T-helper 22 cell (primary cell): ENCODE results near the gene EMC10.

Experiments used
- DNase-seq: peaks from one replicate; pipeline ENCODE4 v3.0.0-alpha.2; 2020; ENCODE audit warnings: low read depth

EMC10 gene

DNA sequence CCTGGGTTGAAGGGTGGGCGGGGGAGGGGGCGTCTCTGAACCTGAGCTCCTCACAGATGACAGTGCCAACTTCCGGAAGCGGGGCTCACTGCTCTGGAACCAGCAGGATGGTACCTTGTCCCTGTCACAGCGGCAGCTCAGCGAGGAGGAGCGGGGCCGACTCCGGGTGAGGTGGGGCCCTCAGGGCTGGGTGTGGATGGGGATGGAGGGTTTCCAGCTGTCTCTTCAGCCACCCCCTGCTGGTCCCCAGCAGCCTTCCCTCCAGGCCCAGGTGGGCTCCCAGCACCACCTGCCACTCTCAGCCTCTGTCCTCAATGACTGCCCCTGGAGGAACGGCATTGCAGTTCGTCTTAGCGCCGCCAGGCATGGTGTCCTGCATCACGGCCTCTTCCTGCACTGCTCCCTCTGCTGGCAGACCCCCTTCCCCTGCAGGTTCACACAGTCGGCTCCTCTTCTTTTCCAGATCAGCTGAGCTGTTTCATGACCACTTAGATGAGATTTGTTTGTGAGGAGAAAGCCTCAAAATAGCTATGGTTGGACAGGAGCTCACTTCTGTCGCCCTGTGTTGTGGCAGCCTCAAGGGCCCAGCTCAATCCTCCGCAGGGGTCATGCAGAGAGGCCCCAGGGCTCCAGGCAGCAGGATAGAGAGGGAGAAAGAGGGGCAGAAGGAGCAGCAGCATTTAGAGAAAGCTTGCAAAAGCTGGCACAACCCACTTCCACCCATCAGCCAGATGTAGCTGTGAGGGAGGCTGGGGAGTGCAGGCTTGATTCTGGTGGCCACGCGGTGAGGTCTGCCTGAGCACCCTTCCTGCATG, 2.8 kb downstream of the EMC10 start:
- DNase-seq, result no peak

DNA sequence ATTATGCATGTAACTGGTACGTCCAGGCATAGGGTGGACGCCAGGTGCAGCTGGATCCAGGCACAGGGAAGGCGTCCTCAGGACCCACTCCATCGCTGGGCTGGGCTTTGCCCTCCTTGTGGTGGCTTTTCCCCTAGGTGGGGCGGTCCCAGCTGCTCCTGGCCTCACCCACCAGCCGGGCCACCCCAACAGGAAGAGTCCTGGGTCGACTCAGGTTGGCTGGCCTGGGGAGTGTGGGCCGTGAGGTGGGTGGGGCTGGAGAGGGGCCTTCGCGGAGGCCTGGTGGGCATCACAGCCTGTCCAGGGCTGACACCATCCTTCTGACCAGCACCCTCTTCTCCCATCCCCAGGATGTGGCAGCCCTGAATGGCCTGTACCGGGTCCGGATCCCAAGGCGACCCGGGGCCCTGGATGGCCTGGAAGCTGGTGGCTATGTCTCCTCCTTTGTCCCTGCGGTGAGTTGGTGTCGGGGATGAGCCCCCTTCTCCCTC, 3.5 kb downstream of the EMC10 start:
- DNase-seq, result no peak

DNA sequence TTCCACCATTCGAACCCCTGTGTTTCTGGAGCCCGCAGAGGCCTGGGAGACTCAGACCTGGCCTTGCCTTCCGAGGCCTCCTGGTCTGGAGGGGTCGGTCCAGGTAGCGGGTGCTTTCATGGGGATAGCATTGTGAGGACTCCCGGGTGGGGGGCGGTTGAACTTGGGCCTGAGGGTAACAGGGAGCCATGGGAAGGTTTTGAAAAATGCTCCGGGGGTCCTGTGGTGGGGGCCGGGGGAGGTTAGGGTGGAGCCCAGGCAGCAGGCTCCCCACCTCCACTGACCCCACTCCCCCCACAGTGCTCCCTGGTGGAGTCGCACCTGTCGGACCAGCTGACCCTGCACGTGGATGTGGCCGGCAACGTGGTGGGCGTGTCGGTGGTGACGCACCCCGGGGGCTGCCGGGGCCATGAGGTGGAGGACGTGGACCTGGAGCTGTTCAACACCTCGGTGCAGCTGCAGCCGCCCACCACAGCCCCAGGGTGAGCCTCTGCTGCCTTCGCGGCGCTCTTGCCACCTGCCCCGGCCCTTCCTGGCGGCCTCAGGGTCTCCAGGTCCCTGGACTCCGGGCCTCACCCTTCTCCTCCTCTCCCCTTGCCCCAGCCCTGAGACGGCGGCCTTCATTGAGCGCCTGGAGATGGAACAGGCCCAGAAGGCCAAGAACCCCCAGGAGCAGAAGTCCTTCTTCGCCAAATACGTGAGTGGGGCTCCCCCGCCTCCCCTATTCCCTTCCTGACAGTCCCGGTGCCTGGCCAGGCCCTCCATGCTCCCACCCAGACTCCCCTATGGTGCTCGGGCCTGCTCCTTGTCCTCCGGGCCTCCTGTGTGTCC, 4.2 kb downstream of the EMC10 start:
- no peak for DNase-seq

DNA sequence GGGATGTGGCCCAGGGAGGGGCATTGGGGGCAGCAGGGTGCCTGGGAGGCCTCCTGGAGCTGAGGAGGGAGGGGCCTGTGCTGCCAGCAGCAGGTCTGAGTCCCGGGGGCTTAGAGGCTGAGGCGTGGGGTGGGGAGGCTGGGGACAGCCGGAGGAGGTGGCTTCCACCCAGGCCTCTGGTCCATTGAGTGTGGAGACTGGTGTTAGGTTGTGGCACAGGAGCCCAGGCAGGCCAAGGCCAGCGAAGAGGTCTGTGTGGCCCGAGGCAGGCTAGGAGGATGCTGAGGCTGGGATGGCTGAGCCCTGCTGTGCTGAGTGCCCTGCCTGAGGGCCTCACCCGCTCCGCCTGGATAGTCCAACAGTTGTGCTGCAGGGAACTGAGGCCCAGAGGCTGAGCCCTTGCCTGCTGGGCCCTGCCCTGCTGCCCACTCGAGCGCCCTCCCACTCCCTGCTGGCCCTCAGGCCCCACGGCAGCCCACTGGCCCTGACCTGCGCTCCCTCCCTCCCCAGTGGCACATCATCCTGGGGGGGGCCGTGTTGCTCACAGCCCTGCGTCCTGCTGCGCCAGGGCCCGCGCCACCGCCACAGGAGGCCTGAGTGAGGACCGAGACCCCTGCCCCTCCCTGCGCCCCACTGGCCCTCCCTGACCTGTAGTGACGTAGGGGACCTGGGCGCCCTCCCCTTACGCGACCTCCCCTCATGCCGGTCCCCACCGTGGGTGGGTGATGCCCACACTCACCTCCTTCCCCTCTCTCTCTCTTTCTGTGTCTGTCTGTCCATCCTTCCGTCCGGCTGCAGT, 5.2 kb downstream of the EMC10 start:
- DNase-seq, result no peak

DNA sequence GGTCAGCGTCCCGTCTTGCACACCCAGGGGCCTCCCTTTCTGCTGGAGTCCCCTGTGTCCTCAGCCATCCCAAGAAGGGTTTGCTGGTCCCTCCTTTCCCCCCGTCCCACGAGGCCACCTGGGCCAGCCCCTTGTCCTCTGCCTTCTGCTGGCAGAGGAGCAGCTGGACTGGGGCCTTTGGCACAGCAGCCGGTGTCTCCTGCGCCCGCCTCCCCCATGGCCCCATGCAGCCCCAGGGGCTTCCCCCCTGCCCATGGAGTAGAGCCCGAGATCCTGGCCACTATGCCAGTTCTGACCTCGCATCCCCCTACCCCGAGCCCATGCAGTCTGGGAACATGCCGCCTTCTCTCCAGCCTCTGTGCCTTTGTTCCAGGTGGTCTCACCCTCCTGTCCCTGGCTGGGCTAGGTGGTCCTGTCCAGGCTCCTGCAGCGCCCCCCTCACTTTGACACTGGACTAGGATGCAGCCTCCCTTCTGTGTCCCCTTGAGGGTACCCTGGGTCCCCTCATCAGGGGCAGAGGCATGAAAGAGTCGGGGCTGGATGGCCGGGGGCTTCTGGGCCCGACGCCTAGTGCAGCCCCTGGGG, 6.1 kb downstream of the EMC10 start:
- DNase-seq, result no peak

DNA sequence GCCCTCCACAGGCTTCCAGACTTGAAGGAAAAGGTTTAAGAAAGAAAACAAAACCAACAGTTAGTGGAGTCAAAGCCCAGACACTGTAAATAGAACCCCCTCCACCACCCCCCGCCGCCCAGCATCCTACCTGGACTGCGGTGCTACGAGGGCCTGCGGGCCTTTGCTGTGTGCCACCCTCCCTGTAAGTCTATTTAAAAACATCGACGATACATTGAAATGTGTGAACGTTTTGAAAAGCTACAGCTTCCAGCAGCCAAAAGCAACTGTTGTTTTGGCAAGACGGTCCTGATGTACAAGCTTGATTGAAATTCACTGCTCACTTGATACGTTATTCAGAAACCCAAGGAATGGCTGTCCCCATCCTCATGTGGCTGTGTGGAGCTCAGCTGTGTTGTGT, 6.6 kb downstream of the EMC10 start:
- DNase-seq, result no peak

DNA sequence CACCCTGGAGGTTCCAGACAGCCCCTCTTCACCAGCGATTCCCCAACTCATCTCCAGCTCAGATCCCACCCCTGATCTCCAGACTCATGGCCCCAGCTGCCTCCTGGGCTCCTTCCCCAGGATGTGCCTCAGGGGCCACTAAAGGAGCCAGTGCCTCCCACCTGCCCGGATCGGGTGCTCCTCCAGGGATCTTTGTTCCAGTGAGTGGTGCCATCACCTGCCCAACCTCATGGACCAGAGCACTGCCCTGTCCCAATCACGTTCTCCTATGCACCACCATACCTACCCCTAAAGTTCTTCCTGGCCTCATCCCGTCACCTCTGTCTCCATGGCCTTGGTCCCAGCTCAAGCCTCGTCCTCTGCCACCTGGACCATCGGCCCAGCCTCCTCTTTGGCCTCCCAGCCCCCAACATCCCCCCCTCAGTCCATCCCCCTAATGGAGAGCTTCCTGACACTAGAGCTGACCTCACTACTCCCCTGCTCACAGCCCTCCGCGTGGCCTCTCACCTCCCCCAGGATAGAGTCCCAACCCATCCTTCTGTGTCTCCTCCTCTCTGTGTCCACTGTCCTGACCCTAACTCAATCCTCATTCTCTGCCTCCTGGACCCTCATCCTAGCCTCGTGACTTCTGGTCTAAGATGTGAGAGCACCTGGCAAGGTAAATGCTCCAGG, 9.1 kb downstream of the EMC10 start:
- DNase-seq, result no peak

DNA sequence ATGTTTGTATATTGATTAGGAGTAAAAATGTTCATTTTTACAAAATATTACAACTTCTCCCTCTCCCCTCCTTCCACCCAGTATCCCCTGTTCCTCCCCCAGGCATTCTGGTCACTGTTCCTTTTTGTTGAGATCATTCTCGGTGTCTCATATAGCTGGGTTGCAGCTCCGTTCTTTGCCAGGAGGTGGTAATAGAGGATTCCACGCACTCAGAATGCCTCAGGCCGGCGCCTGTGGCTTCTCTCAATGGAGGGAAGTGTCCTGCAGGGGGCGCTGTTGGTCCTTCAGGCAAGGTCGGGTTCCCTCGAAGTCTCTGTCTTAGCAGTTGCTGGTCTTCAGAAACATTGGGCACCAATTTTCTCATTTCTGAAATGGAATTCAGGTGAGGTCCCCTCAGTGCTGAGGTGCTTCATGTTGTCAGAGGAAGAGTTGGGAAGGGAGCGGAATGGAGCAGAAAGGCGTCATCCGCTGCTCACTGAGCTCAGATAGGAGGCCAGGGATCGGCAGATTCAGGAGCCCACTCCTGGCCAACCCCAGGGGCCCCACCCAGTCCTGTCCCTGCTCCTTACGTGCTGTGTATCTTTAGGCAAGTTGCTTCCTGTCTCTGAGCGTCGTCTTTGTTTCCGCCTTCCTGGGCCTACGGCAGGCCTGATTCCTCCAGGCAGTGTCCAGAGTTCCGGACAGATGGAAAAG, 10.7 kb downstream of the EMC10 start:
- no peak for DNase-seq

DNA sequence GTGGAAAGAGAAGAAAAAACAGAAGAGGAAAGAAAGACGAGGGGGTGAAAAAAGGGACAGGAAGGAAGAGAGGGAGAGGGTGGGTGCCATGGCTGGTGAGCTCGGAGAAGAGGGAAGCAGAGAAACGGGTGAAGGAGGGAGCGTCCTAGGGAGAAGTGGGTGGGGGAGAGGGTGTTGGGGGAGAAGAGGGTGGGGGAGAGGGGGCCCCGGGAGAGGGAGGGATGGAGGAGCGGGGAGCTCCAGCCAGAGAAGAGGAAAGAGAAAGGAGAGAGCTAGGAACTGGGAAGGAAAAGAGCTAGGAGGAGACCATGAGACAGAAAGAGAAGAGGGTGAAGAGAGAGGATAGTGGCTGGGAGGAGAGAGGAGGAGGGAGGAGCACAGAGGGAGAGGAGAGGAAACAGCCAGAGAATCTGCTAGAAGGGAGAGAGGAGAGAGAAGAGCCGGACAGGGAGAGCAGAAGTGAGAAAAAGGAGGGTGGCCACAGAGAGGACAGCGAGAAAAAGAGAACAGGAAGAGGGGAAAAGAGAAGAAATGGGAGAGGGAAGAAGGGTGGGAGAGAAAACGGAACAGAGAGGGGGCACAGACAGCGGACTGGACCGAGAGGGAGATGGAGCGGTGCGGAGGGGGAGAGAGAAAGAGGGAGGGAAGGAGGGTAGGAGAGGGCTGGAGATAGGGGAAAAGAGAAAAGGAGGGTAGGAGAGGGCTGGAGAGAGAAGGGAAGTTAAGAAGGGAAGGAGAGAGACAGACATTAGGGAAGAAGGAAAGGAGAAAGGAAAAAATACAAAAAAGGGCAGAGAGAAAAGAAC, 12.3 kb downstream of the EMC10 start:
- DNase-seq, result no peak

DNA sequence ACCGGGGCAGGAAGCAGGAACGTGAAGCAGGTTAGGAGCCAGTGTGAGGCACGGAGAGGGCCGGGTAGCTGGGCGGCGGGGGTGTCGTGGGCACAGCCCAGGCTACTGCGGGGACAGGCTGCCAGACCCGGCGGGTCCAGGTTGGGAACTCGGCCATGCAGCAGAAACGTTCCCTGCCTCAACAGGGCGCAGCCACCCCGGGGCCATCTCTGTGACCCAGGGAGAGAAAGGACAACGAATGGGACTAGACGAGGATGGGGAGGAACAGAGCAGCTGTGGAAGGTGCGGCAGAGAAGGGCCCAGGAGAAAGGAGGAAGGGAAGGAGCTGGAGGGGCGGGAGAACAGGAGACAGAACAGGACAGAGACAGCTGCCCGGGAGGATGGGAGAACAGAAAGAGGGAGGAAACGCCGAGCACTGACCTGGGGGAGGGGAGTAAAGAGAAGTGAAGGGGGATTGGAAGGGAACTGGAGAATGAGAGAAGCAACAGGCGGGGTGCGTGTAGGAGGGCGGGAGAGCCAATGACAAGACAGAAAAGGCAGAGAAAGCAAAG, 13.2 kb downstream of the EMC10 start:
- no peak for DNase-seq

DNA sequence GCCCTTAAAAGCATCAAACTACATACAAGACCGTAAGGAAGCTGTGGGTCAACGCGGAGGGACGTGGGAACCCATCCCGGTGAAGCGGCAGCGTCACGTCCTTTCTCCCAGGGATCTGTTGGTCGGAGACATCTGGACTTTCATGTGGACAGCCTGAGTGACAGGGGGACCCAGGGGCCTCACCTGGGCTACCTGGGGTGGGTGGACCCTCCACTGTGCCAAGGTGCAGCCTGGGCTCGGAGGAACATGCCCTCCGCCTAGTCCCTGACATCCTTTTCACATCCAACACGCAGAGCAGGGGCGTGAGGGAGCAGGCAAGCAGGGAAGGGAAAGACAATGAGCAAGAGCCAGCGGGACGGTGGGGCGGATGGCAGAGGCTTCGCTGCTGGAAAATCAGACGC, 14.1 kb downstream of the EMC10 start:
- no peak for DNase-seq

DNA sequence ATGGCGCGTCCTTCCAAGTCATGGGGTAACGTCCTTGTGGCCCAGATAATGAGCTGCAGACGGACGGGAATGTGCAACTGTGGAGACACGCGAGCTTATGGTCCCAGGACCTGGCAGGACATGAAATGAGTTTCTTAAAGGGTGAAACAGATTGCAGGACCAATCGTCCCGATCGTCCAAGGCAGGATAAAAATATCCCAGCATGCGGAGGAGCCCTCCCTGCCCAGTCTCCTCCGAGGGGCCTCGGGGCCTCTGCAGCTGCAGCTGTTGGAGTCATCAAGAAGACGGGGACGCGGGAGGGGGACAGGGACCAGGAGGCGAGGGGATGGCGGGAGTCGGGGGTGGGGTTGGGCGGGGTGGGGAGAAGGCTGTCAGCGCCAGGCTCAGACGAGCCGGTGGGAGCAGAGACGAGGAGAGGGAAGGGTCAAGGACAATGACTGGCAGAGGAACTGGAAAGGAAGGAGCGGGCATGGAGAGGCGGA, 14.7 kb downstream of the EMC10 start:
- no peak for DNase-seq

DNA sequence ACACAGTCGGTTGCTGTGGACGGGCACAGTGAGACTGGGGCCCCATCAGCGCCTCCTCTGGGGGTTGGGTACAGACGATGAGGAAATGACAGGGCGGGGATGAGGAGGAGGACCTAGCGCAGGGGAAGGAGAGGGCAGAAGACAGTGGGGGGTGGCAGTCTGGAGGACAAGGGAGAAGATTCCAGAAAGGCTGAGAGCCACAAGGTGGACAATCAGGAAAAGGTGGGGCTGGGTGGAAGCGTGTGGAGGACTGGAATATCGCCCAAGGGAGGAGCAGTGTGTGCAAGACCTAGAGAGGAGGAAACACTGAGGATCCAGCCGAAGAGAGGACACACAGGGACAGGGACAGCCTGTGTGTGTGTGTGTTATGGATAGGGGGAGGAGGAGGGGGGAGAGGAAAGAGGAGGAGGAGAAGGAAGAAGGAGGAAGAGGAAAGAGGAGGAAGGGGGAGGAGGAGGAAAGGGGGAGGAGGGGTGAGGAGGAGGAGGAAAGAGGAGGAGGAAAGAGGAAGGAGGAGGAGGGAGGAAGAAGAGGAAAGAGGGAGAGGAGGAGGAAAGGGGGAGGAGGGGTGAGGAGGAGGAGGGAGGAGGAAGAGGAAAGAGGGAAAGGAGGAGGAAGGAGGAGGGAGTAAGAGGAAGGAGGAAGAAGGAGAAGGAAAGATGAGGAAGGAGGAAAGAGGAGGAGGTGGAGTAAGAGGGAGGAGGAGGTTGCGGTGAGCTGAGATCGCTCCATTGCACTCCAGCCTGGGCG, 16.2 kb downstream of the EMC10 start:
- DNase-seq, result no peak

DNA sequence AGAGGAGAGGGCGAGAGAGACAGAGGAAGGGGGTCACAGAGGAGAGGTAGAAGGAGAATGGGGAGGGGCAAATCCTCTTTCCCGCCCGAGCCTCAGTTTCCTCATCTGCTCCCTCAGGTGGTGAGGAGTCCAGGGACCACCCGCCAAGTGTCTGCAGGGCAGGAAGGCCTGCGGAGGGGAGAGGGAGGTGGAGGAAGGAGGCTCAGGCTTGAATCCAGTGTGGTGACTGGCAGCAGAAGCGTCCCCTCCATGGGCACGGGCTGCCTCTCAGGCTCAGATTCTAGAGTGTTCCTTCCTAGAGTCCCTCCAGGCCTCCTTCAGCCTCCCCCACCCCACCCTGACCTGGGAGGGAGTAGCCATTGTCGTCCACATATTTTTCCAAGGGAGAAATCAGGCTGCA, 16.9 kb downstream of the EMC10 start:
- no peak for DNase-seq

DNA sequence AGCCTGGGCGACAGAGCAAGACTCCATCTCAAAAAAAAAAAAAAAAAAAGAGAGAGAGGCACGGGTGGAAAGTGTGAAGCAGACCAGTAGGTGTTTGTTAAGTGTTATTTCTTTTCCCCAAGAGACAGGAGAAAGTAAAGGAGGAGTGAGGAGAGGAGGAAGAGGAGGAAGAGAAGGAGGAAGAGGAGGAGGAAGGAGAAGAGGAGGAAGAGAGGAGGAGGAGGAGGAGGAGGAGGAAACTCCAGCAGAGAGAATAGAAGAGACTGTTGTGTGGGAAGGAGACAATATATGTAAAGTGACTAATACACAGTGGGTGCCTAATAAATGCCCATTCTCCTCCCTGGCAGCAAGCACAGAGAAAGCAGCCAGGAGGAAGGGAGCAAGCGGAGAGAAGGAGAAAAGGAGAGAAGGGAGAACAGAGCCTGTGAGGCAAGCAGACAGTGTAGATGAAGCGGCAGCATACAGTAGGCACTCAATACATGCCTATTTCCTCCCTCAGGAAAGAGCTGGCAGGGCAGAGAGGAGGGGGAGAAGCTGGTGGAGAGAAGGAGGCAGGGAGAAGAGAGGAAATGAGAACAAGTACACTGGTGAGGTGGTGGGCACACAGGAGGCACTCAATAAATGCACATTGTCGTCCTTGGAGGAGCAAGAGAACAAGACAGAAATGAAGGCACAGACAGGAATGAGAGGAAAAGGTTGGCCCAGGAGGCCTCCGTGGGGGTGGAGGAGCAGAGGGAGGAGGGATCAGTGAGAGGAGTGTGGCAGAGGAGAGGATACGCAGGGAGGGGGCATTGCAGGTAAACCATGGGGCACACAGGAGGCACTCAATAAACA, 18.1 kb downstream of the EMC10 start:
- DNase-seq, result no peak

DNA sequence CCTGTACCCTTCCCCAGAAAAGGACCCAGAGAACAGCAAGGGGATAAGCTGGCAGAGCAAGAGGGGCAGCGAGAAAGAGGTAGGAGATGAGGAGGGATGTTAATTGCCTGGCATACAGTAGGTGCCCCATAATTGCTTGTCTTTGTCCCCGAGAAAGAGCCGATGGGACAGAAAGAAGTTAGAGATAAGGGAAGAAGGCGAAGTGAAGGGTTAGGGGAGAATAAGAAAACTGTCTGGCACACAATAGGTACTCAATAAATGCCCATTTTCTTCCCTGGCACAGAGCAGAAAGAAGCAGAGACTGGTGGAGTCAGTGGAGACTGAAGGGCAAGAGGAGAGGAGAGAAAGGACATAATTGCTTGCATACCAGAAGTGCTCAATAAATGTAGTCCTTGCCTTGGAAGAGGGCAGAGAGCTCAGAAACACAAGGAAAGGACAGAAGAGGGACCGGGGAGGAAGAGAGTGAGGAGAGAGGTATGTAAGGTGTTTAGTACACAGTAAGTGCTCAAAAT, 18.8 kb downstream of the EMC10 start:
- DNase-seq, result no peak

DNA sequence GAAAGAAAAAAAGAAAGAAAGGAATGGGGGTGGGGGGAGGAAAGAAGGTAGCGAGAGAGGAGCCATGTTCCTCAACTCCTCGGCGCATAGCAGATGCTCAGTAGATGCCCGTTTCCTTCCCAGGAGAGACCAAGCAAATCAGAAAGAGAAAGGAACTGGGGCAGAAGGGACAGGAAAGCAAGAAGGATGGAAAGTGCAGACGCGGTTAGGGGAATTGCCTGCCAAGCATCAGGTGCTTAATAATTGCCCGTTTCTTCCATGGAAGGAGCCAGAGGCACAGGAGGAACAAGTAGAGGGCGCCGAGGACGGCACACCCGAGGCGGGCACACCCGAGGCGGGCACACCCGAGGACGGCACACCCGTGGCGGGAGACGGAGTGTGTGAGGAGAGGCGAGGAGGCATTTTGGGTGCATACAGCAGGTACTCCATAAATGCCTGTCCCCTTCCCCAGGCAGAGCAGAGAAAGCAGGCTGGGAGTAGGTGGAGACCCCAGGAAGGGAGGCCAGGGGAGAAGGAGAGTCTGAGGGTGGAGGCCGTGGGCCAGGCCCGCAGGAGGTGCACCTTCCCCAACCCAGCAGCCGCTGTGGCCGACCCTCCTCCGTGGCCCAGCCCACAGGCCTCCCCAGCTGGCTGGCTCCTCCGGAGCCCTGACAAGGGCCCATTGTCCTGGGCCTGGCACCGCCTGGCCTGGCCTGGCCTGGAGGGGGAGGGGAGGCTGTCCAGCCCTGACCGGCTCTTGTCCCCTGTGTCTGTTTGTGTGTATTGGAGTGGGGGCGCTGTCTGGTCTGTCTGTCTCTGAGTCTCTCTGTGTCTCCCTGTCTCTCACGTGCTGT, 20.1 kb downstream of the EMC10 start:
- DNase-seq, result no peak
